Breast epithelium (tissue), 3 donors: ENCODE results near the gene NRXN2.

Experiments used
- POLR2A ChIP-seq: fragments of 450-650 bp; IDR thresholded peaks from one replicate; pipeline ENCODE4 v1.6.1; 2016; ENCODE audit warnings: antibody characterized with exemption, mild to moderate bottlenecking, moderate library complexity
- POLR2AphosphoS5 ChIP-seq, 3 donors: sonication (generic); formaldehyde crosslinking; IDR thresholded peaks; one replicate each; pipeline ENCODE4 v1.6.1; 2017; ENCODE audit warnings: antibody characterized with exemption in 3 of 3
- TF ChIP-seq, protein P1 (sequence below), 3 donors: fragments of 450-650 bp; IDR thresholded peaks; one replicate each; pipeline ENCODE4 v1.5.1; 2016 to 2017; ENCODE audit warnings: antibody characterized with exemption in 3 of 3, mild to moderate bottlenecking in 3 of 3, moderate library complexity in 3 of 3

DNA sequence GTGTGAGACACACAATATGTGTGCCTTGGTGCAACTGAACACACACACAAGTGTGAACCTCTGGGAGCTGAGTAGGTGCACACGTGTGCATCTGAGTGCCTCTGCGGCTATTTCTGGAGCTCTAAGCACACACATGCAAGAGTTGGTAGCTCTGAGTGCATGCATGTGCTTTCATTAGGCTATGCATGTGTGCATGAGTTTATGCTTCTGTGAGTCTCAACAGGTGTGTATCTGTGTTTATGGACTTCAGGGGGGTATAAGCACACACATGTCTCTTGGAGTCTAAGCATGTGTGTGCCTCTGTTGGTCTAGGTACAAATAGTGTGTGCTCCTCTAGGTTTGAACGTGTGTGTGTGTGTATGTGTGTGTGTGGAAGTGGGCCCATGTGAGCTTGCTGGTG lies 106.2 kb downstream of the NRXN2 start:
- TF ChIP-seq, protein P1, sequence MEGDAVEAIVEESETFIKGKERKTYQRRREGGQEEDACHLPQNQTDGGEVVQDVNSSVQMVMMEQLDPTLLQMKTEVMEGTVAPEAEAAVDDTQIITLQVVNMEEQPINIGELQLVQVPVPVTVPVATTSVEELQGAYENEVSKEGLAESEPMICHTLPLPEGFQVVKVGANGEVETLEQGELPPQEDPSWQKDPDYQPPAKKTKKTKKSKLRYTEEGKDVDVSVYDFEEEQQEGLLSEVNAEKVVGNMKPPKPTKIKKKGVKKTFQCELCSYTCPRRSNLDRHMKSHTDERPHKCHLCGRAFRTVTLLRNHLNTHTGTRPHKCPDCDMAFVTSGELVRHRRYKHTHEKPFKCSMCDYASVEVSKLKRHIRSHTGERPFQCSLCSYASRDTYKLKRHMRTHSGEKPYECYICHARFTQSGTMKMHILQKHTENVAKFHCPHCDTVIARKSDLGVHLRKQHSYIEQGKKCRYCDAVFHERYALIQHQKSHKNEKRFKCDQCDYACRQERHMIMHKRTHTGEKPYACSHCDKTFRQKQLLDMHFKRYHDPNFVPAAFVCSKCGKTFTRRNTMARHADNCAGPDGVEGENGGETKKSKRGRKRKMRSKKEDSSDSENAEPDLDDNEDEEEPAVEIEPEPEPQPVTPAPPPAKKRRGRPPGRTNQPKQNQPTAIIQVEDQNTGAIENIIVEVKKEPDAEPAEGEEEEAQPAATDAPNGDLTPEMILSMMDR (IDR thresholded peaks at IDR 0.05), result no peak
- TF ChIP-seq POLR2AphosphoS5 (IDR thresholded peaks at IDR 0.05), result no peak
- no peak for TF ChIP-seq POLR2A
